KOPT-K1 (cell line): ENCODE data around the gene PRM3.

Source experiments
- H3K27ac ChIP-seq: fragments of 200-600 bp; sonication (generic); 2 replicates; pipeline ENCODE4 v1.5.1; 2016; ENCODE audit warnings: antibody characterized with exemption, mild to moderate bottlenecking, low read depth, low read length; ENCODE audit not compliant: poor library complexity, severe bottlenecking
- H3K36me3 ChIP-seq: fragments of 200-600 bp; sonication (generic); 2 replicates; pipeline ENCODE4 v1.5.1; 2017; ENCODE audit warnings: antibody characterized with exemption, mild to moderate bottlenecking, low read length, moderate library complexity; ENCODE audit not compliant: insufficient read depth
- H3K9me3 ChIP-seq: fragments of 200-600 bp; sonication (generic); 2 replicates; pipeline ENCODE4 v1.5.1; 2017; ENCODE audit warnings: antibody characterized with exemption, low read length, mild to moderate bottlenecking; ENCODE audit not compliant: insufficient read depth, poor library complexity, severe bottlenecking

PRM3 gene

DNA sequence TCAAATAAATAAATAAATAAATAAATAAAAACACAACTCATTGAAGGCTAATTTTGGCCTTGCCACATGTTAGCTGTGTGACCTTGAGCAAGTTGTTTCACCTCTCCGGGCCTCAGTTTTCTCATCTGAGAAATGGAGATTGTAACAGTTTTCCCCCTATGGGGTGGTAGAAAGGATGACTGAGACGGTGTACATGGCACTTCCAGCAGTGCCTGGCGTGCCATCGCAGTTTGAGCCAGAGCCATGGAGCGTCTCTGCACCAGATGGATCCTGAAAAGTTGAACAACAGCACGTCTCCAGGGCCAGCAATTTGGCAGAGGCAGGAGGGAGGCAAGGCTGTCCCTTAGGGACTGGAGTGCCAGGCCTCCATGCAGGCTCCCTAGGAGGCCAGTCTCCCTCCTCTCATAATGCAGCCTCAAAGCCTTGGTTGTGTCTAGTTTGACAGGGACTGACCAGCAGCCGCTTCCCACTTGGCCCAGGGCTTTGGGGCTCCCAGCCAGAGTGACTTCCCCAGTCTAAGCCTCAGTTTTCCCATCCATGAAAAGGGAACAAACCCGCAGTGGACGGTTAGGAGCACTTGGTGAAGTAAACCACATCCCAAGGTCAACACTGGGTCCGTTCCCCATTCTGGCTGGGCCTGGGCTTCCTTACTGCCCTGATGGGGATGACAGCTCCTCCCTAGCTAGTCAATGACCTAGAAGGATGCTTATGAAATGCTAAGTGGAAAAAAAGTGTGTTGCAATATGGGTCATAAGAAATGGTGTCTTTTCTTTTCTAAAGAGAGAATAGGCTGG lies 36.8 kb downstream of the PRM3 start:
- Histone ChIP-seq H3K9me3 (no peaks in the 10 kb centered on the region), H3K27ac (peak overlapping the region; percentile 99), H3K36me3 (no peaks in the 10 kb centered on the region)

DNA sequence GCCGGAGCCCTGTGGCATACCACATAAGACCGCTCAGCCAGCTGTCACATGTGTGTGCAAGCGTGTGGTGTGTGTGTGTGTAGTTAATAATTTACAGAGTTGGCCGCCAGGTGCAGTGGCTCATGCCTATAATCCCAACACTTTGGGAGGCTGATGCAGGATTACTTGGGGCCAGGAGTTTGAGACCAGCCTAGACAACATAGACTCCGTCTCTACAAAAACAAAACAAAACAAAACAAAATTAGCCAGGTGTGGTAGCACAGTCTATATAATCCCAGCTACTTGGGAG lies 37.8 kb downstream of the PRM3 start:
- no peaks in the 10 kb centered on the region for H3K9me3 ChIP-seq
- no peaks in the 10 kb centered on the region for H3K36me3 ChIP-seq
- H3K27ac ChIP-seq: peak overlapping the region; percentile 99

DNA sequence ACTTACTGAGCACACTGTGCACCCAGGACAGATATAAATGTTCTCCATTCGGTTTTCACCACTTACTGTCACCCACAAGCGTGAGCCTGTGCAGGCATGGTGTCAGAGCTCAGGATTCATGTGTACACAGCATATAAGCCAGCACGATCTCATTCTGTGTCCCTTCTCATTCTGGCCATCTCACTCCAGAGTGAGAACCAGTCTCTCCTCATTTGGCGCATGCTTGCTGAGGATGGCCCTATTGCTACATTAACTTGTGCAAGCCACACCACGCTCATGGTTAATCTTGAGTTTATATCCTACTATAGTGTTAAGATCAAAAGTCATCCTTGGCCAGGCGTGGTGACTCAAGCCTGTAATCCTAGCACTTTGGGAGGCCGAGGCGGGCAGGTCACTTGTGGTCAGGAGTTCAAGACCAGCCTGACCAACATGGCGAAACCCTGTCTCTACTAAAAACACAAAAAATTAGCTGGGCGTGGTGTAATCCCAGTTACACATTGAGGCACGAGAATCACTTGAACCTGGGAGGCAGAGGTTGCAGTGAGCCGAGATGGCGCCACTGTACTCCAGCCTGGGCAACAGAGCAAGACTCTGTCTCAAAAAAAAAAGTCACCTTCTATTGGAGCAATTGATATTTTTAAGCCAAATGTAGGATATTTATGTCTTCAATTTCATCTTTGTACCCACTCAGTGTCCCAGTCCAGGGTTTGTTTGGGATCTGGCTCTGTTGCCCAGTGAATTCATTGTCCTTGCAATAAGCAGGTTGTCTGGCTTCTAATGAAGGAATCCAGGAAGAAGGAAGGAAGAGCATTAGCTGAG lies 38.3 kb downstream of the PRM3 start:
- H3K36me3 ChIP-seq: no peaks in the 10 kb centered on the region
- peak overlapping the region; percentile 99 for H3K27ac ChIP-seq
- H3K9me3 ChIP-seq: no peaks in the 10 kb centered on the region

DNA sequence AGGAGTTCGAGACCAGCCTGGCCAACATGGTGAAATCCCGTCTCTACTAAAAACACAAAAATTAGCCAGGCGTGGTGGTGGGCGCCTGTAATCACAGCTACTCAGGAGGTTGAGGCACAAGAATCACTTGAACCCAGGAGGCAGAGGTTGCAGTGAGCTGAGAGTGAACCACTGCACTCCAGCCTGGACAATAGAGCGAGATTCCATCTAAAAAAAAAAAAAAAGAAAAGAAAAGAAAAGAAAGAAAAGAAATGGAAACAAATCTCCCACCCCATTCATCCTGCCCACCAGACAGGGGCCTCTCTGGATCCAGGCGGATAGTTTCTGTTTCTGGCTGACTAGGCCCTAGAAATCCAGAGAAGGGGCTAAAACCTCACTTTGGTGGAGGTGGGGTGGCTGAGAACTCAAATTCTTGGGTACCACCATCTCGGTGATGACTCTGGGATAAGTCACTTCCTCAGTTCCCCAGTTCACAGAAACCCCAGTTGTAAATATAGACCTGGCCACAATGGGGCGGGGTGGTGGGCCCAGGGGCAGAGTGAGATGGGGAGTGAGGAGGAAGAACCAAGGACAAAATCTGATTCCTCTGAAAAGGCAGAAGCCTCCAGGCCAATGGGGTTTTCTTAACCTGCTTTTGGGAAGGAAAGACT lies 39.6 kb downstream of the PRM3 start:
- Histone ChIP-seq H3K9me3 (no peaks in the 10 kb centered on the region), H3K36me3 (no peaks in the 10 kb centered on the region), H3K27ac (peak overlapping the region; percentile 99)

DNA sequence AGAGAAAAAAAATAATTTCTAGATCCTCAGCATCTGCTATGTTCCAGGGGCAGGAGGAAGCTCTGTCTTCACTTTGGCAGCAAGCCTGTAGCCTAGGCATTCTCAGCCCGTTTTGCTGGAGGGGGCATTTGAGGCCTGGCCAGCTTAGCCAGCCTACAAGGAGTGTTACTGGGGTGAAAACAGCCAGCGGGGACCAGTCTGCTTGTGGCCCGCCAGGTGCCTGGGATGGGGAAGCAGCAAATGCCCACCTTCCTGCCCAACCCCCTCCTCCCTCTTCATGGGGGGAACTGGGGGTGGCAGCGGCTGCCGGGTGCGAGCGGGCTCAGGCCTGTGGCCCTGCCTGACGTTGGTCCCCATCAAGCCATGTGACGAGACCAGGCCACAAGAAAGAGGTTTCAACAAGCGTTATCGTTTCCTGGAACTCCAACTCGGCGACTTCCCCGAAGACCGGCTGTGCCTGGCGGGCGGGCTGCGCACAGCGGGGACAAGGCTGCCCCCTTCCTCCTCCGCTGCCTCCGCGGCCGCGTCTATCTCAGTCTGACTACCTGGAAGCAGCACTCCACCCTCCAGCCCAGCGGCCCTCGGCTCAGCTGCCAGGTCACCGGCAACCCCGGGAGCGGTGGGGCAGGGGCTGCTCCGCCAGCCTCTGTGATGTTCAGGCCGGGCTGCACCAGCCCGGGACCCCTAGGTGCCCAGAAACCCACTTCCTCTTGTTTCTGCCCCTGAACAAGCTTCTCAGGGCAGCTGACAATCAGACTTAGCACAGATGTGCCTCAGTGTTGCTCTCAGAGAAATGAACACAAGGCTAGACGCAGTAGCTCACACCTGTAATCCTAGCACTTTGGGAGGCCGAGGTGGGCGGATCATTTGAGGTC lies 40.3 kb downstream of the PRM3 start:
- peak overlapping the region; percentile 99 for H3K27ac ChIP-seq

DNA sequence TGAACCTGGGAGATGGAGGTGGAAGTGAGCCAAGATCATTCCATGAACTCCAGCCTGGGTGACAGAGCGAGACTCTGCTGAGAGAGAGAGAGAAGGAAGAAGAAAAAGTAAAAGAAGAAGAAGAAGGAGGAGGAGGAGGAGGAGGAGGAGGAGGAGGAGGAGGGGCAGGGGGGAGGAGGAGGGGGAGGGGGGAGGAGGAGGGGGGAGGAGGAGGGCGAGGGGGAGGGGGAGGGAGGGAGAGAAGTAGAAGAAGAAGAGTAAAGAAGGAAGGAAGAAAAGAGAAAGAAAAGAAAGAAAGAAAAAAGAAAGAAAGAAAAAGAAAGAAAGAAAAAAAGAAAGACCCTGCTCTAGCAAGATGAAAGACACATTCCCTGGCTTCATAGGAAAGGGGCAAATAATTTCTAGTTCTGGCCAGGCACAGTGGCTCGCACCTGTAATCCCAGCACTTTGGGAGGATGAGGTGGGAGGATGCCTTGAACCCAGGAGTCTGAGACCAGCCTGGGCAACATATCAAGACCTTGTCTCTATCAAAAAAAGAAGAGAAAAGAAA lies 41.1 kb downstream of the PRM3 start:
- Histone ChIP-seq H3K9me3 (no peaks in the 10 kb centered on the region), H3K36me3 (no peaks in the 10 kb centered on the region), H3K27ac (peak overlapping the region; percentile 99)

More for the DNA sequence above, 40.3 kb downstream of the PRM3 start:
- no peaks in the 10 kb centered on the region for H3K36me3 ChIP-seq
- H3K9me3 ChIP-seq: no peaks in the 10 kb centered on the region

DNA sequence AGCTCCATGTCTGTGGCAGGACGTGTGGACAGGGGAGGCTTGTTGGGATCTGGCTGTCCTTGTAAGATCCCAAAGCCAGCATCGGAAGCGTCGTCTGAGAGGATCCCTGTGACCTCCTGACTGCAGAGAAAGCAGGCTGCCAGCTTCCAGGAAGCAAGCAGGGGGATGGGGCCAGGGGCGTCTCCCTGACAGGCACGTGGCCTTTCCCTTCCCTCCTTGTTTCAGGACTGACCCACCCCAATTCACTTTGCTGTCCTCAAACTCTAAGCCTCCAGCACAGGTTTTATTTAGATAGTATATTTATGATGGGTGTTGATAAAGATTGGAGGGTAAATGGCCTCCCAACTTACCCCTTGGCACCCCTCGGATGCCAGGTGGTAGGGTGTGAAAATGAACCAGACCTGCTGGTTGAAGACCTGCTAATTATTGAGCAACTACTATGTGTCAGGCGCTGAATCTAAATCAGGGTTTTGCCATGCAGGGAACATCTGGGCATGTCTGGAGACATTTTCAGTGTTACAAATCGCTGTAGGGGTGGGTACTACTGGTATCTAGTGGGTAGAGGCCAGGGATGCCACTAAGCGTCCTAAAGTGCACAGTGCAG lies 42.0 kb downstream of the PRM3 start:
- Histone ChIP-seq H3K36me3 (no peaks in the 10 kb centered on the region), H3K27ac (peak overlapping the region; percentile 99), H3K9me3 (no peaks in the 10 kb centered on the region)

DNA sequence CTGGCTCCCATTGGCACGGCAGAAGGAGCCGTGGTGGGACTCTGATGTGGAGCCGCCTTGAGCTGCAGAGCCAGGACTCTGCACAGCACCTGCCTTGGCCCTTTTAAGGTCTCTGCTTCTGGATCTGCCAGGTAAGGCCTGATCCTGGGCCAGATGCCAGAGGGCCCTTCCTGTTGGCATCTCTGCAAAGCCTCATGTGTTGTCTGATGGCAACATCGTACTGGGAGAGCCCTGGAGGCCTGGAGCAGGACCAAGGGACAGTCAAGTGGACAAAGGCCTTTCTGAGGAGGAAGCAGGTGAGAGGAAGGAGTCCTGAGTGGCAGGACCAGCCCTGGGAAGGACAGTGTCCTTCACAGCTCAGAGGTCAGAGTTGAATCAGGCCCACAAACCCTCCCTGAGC lies 43.5 kb downstream of the PRM3 start:
- Histone ChIP-seq H3K27ac (peak overlapping the region; percentile 99), H3K36me3 (no peaks in the 10 kb centered on the region)

DNA sequence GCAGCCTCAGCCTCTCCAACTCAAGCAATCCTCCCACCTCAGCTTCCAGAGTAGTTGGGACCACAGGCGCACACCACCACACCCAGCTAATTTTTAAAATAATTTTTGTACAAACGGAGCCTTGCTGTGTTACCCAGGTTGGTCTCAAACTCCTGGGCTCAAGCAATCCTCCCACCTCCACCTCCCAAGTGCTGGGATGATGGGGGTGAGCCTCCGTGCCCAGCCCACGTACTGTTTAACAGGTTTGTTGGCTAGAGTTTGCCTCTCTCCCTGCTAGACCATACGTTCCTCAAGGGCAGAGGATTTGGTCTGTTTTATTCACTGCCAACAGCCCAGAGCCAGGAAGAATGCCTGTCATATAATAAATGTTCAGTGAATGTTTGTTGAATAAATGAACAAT lies 44.0 kb downstream of the PRM3 start:
- no peaks in the 10 kb centered on the region for H3K36me3 ChIP-seq
- H3K27ac ChIP-seq: peak overlapping the region; percentile 99
- no peaks in the 10 kb centered on the region for H3K9me3 ChIP-seq

More for the DNA sequence above, 43.5 kb downstream of the PRM3 start:
- H3K9me3 ChIP-seq: no peaks in the 10 kb centered on the region

DNA sequence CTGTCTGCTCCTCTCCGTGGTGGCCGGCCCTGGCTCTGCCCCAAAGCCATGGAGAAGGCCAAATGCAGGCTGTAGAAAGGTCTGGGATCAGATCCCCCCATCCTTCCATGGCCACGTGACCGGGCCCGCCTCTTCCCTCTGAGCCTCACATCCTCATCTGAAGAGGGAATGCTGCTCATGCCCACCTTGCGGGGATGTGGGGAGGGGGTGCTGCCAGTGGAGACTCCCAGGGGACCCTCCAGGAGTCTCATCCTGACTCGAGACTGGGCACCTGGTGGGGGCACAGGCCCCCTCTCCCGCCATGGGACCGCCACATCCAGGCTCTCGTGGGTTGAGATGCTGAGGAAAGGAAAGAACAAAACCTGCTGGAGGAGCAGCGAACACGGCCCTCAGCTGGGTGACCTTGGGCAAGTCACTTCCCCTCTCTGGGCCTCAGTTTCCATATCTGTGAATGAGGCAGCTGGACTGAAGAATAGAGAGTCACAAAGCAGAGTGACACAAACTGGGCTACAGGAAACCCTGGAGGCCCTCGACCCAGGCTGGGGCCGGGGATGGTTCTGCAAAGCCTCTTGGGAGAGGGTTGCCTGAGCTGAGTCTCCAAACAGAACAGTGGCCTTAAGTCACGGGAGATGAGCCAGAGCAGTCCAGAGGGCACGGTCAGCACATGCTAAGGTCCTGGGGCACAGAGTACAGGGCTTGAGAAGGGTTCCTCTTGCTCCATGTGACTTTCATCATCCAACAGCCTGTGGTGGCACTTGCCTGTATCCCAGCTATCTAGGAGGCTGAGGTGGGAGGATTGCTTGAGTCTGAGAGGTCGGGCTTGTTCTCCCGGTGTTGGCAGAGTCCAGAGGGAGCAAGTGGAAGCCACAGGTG lies 47.5 kb downstream of the PRM3 start:
- H3K36me3 ChIP-seq: no peaks in the 10 kb centered on the region
- peak overlapping the region; percentile 99 for H3K27ac ChIP-seq
- H3K9me3 ChIP-seq: no peaks in the 10 kb centered on the region

DNA sequence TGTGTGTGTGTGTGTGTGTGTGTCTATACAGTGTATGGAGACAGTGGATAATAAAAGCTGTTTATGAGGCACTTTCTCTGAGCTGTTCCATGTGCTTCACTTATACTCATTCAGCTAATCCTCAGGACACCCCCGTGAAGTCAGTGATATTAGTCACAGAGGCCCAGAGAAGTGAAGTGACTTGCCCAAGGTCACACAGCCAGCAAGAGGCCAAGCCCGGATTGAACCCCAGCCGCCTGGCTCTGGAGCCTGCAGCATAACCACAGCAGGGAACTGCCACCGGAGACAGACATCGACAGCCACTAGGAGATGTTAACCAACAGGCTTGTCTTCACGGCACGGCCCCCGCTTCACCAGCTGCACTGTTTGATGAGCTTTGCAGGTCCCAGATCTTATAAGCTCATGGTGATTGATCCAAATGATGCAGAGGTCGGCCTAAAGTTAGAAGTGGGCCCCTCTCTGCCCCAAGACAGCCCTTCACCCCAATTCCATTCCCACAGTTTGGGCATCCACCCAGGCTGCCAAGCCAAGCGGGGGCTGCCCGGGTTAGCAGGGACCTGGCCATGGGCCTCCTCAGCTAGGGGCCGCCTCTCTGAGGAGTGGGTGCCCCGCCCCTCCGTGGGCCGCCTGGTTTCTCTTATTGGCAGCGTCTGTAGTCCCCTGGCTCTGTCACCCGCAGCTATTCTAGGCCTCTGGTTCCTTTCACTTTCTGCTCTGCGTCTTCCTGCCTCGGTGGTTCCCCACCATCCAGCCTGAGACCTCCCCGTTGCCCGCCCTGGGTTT lies 48.3 kb downstream of the PRM3 start:
- Histone ChIP-seq H3K27ac (peak overlapping the region; percentile 99), H3K9me3 (no peaks in the 10 kb centered on the region), H3K36me3 (no peaks in the 10 kb centered on the region)

DNA sequence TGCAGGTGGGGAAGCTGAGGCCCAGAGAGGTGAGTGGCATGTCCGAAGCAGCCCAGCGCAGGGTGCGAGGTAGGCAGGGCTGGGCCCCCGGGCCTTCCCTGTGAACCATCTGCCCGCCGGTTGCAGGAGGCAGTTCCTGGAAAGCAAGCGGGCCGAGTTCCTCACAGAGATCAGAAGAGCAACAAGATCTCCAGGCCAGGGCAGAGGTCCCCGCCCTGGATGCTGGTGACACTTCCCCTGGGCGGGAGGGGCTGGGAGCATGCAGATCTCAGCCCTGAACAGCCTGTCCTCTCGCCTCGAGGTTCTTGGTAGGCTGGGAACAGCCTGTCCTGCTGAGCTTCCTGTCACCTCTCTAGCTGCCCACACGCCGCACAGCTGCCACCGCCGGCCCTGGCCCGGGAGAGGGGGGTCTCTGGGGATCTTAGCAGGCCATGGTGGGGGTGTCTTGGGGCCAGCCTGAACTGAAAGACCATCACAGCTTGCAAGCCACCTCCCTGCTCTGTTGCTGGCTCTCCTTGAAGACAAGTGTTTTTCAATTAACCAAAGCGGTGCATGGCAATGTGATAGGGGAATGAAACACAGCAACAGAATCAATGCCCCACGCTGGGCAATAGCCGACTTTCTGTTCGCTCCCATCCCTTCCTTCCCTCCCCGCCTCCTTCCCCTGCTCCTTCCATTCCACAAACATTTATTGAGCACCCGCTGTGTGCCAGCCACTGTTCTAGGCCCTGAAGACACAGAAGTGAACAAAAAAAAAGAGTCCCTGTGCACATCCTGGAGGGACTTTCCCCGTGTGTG lies 49.1 kb downstream of the PRM3 start:
- Histone ChIP-seq H3K9me3 (no peaks in the 10 kb centered on the region), H3K27ac (peak overlapping the region; percentile 99), H3K36me3 (no peaks in the 10 kb centered on the region)
